ENCODE data around the gene SLC66A1.

GRCh38 chr1:19350566-19350965 lies 38.4 kb downstream of the SLC66A1 start:
- TF ChIP-seq CTCF (IDR thresholded peaks at IDR 0.05) (no peak), POLR2A (IDR thresholded peaks at IDR 0.05) (no peak)
